ENCODE measurements around the gene LLGL1. TPM values are rescaled to one million over a fixed set of nuclear protein-coding genes. Genes with fewer than 3 reads are reported as not detected.

The LLGL1 gene
- total and polyA plus RNA-seq, 2 donors (not counting 1 experiment from before 2014, with no cell fraction given), result 14.9 to 15.2 TPM

GRCh38 chr17:18280249-18280648, 54.8 kb downstream of the LLGL1 start:
- Histone ChIP-seq H3K27ac (ENCODE audit: low read length in 2 of 2) (no peak overlapping the region), H2AFZ (ENCODE audit: insufficient read depth, low read depth, low read length, poor library complexity, severe bottlenecking) (no peak overlapping the region), H3K27me3 (replicated peaks in 1 of 4; ENCODE audit: control extremely low read depth in 1 of 4, control insufficient read depth in 3 of 4, insufficient read depth in 4 of 4, low read length in 3 of 4) (no peaks in the 10 kb centered on the region), H3K4me2 (replicated peaks; ENCODE audit: low read depth, low read length, poor library complexity, severe bottlenecking) (no peak overlapping the region), H3K4me3 (ENCODE audit: control extremely low read depth in 1 of 5, extremely low read depth in 1 of 5, insufficient read depth in 1 of 5, low read depth in 2 of 5, low read length in 4 of 5) (no peak overlapping the region), H4K20me1 (ENCODE audit: control insufficient read depth, insufficient read depth, low read length, poor library complexity, severe bottlenecking) (no peaks in the 10 kb centered on the region), H3K4me1 (ENCODE audit: control insufficient read depth in 2 of 2, insufficient read depth in 2 of 2, low read length in 2 of 2) (no peaks in the 10 kb centered on the region), H3K9ac (ENCODE audit: low read length) (no peak overlapping the region), H3K36me3 (replicated peaks in 1 of 2; ENCODE audit: control extremely low read depth in 1 of 2, control insufficient read depth in 1 of 2, extremely low read depth in 1 of 2, insufficient read depth in 2 of 2, low read length in 1 of 2) (peaks cover 0 to 78% of the 10 kb centered on the region in 2 experiments), H3K79me2 (ENCODE audit: control insufficient read depth, insufficient read depth, low read length) (no peaks in the 10 kb centered on the region), H3K9me3 (ENCODE audit: control extremely low read depth in 1 of 3, control insufficient read depth in 2 of 3, insufficient read depth in 1 of 3, low read length in 2 of 3) (no peaks in the 10 kb centered on the region)
- ChIA-PET POLR2A (no interaction called here), CTCF (no interaction called here)
- Mint-ChIP-seq H3K27me3 (no peaks in the 10 kb centered on the region), H3K9me3 (ENCODE audit: insufficient read depth) (no peaks in the 10 kb centered on the region), H3K4me3 (no peak overlapping the region), H3K4me1 (no peaks in the 10 kb centered on the region), H3K27ac (no peak overlapping the region)
- TF ChIP-seq EZH2 (IDR thresholded peaks at IDR 0.05; ENCODE audit: borderline replicate concordance, insufficient read depth, low read depth, low read length, poor library complexity, severe bottlenecking) (no peak), CTCF (IDR thresholded peaks at IDR 0.05) (no peak)
- no peak for ATAC-seq (ENCODE audit: low read depth)
- 100% methylated on average over 4 of the region's 4 CpGs for WGBS (ENCODE audit: insufficient coverage)
- intact Hi-C loops (cut with micrococcal nuclease), result no loop called here
- DNase-seq, result no peak

GRCh38 chr17:18280766-18281371, 55.4 kb downstream of the LLGL1 start:
- Histone ChIP-seq H2AFZ (ENCODE audit: insufficient read depth, low read depth, low read length, poor library complexity, severe bottlenecking) (no peak overlapping the region), H3K9ac (ENCODE audit: low read length) (no peak overlapping the region), H3K4me3 (ENCODE audit: control extremely low read depth in 1 of 5, extremely low read depth in 1 of 5, insufficient read depth in 1 of 5, low read depth in 2 of 5, low read length in 4 of 5) (no peak overlapping the region), H3K27me3 (replicated peaks in 1 of 4; ENCODE audit: control extremely low read depth in 1 of 4, control insufficient read depth in 3 of 4, insufficient read depth in 4 of 4, low read length in 3 of 4) (no peaks in the 10 kb centered on the region), H3K4me2 (replicated peaks; ENCODE audit: low read depth, low read length, poor library complexity, severe bottlenecking) (no peak overlapping the region), H3K4me1 (ENCODE audit: control insufficient read depth in 2 of 2, insufficient read depth in 2 of 2, low read length in 2 of 2) (no peaks in the 10 kb centered on the region), H3K27ac (ENCODE audit: low read length in 2 of 2) (no peak overlapping the region), H4K20me1 (ENCODE audit: control insufficient read depth, insufficient read depth, low read length, poor library complexity, severe bottlenecking) (no peaks in the 10 kb centered on the region), H3K36me3 (replicated peaks in 1 of 2; ENCODE audit: control extremely low read depth in 1 of 2, control insufficient read depth in 1 of 2, extremely low read depth in 1 of 2, insufficient read depth in 2 of 2, low read length in 1 of 2) (peaks cover 0 to 78% of the 10 kb centered on the region in 2 experiments), H3K9me3 (ENCODE audit: control extremely low read depth in 1 of 3, control insufficient read depth in 2 of 3, insufficient read depth in 1 of 3, low read length in 2 of 3) (no peaks in the 10 kb centered on the region), H3K79me2 (ENCODE audit: control insufficient read depth, insufficient read depth, low read length) (no peaks in the 10 kb centered on the region)
- CTCF ChIA-PET, result no interaction called here
- no peaks in the 10 kb centered on the region for H3K9me3 Mint-ChIP-seq (ENCODE audit: insufficient read depth)
- no peak for TF ChIP-seq CTCF (IDR thresholded peaks at IDR 0.05)
- TF ChIP-seq EZH2 (IDR thresholded peaks at IDR 0.05; ENCODE audit: borderline replicate concordance, insufficient read depth, low read depth, low read length, poor library complexity, severe bottlenecking), result no peak
- H3K27ac Mint-ChIP-seq, result no peak overlapping the region
- POLR2A ChIA-PET, result no interaction called here
- ATAC-seq (ENCODE audit: low read depth), result no peak
- no peaks in the 10 kb centered on the region for H3K4me1 Mint-ChIP-seq
- no peak for DNase-seq
- no CpG with 5 or more reads among the region's 5 CpGs for WGBS (ENCODE audit: insufficient coverage)
- intact Hi-C loops (cut with micrococcal nuclease), result no loop called here
- no peaks in the 10 kb centered on the region for H3K27me3 Mint-ChIP-seq
- no peak overlapping the region for H3K4me3 Mint-ChIP-seq

All from B cell (primary cell).